ENCODE data around the gene EPHB3. TPM values are rescaled to one million over a fixed set of nuclear protein-coding genes. Genes with fewer than 3 reads are reported as not detected.

Gene EPHB3
- total and polyA plus RNA-seq, 2 of the 4 experiments (the other 2 are of a cell fraction) = 0.72 to 2.9 TPM

GRCh38 chr3:184610245-184610871 lies 48.8 kb downstream of the EPHB3 start:
- Histone ChIP-seq H4K20me1 (ENCODE audit: insufficient read depth, low read length) (no peaks in the 10 kb centered on the region; the same call in 1 of the 2 replicates), H4K91ac (ENCODE audit: insufficient read depth, low read depth, low read length) (no peak overlapping the region), H3K14ac (replicated peaks; ENCODE audit: low read depth, low read length) (no peak overlapping the region), H2BK20ac (ENCODE audit: low read depth, low read length) (no peak overlapping the region), H2BK120ac (ENCODE audit: low read depth, low read length) (no peak overlapping the region), H2AFZ (replicated peaks; ENCODE audit: low read length, poor library complexity) (no peak overlapping the region), H3K4me2 (ENCODE audit: low read depth, low read length) (no peak overlapping the region), H4K5ac (ENCODE audit: low read depth, low read length) (no peak overlapping the region), H3K9ac (ENCODE audit: low read depth, low read length) (no peak overlapping the region), H2AK9ac (replicated peaks; ENCODE audit: low read depth, low read length, poor library complexity) (no peak overlapping the region), H3K9me3 (ENCODE audit: control insufficient read depth, insufficient read depth, low read length) (no peaks in the 10 kb centered on the region), H3K4me3 (ENCODE audit: insufficient read depth, low read depth, low read length) (no peak overlapping the region), H3K18ac (ENCODE audit: low read depth, low read length) (no peak overlapping the region), H2BK15ac (ENCODE audit: low read depth, low read length) (no peak overlapping the region), H3K27me3 (ENCODE audit: control insufficient read depth, insufficient read depth, low read length) (peaks cover 20% of the 10 kb centered on the region), H3K9me1 (ENCODE audit: insufficient read depth, low read length) (peaks cover 2% of the 10 kb centered on the region; the same call in 1 of the 2 replicates), H2BK5ac (ENCODE audit: low read depth, low read length, poor library complexity, severe bottlenecking) (no peak overlapping the region), H3K23ac (ENCODE audit: low read depth, low read length) (no peak overlapping the region), H4K8ac (ENCODE audit: low read depth in 2 of 2, low read length in 2 of 2) (no peak overlapping the region), H3K56ac (ENCODE audit: extremely low read depth, insufficient read depth, low read length) (no peak overlapping the region), H3K4ac (ENCODE audit: low read depth, low read length) (no peak overlapping the region), H3K4me1 (ENCODE audit: control insufficient read depth, insufficient read depth, low read length) (no peaks in the 10 kb centered on the region), H3K79me1 (ENCODE audit: low read depth in 1 of 2, low read length in 2 of 2) (no peaks in the 10 kb centered on the region), H3K27ac (ENCODE audit: insufficient read depth, low read length) (no peak overlapping the region), H3K36me3 (ENCODE audit: control insufficient read depth, insufficient read depth, low read length) (no peaks in the 10 kb centered on the region), H2AK5ac (ENCODE audit: low read depth, low read length) (no peak overlapping the region)
- no TSS peak for BruUV-seq (replicated peaks)
- ChIA-PET CTCF (no interaction called here), POLR2A (ENCODE audit: unreplicated experiment) (no interaction called here)
- 80% methylated on average over 2 of the region's 6 CpGs; no CpG with 5 or more reads in 1 of the 2 experiments for WGBS, 2 experiments (ENCODE audit: extremely low coverage in 2 of 2, insufficient read length in 1 of 2)
- DNase-seq (no peak), ATAC-seq (ENCODE audit: low read depth) (no peak)
- intact Hi-C loops (cut with micrococcal nuclease) (no loop called here), in situ Hi-C loops (cut with MboI; ENCODE audit: low sequenced_read_pairs) (no loop called here), dilution Hi-C loops (cut with HindIII; ENCODE audit: low sequenced_read_pairs, unreplicated experiment) (no loop called here)
- TF ChIP-seq MXI1 (IDR thresholded peaks at IDR 0.05; ENCODE audit: borderline replicate concordance, low read depth, low read length) (no peak), FOS (IDR thresholded peaks at IDR 0.05; ENCODE audit: low read depth, low read length) (no peak), MAFK (IDR thresholded peaks at IDR 0.05; ENCODE audit: low read depth, low read length) (no peak), BHLHE40 (IDR thresholded peaks at IDR 0.05; ENCODE audit: low read depth, low read length) (no peak), RCOR1 (IDR thresholded peaks at IDR 0.05; ENCODE audit: insufficient replicate concordance, low read length) (no peak), RAD21 (IDR thresholded peaks at IDR 0.05; ENCODE audit: low read length) (no peak), CTCF (conservative IDR thresholded peaks at IDR 0.05; ENCODE audit: low read depth, low read length) (no peak), ELK1 (IDR thresholded peaks at IDR 0.05; ENCODE audit: borderline replicate concordance, low read depth, low read length) (no peak), CEBPB (IDR thresholded peaks at IDR 0.05; ENCODE audit: low read depth, low read length) (no peak), CHD1 (IDR thresholded peaks at IDR 0.05; ENCODE audit: low read depth, low read length) (no peak)
